HG02798 (cell line): Measurements from ENCODE around the gene IBSP.
A peak's percentile ranks its signal among the peaks of the same experiment; 100 is the strongest.

ENCODE experiments used
- ATAC-seq: cut with Tn5 transposase; IDR thresholded peaks from one replicate; pipeline ENCODE4 v1.9.1; 2021; ENCODE audit warnings: mild to moderate bottlenecking; ENCODE audit not compliant: unreplicated experiment, poor library complexity

The IBSP gene

DNA sequence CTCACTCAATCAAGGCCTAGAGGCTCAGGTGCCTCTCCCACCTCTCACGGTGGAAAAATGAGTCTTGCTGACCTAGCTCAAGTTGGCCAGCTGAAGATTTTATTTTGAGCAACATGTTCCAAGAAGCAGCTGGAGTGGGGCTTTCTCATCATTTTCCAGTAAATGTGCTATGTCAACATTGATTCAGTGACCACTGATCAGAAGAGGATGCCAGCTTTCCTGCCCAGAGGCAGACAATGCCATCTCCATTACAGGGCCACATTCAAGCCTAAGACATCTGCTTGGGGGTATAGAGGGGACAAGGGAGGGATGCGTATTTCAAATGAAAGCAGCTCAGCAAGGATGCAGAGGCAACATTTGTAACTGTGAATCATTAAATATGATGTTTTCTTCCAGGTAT lies 36.4 kb downstream of the IBSP start:
- ATAC-seq, result no peak

DNA sequence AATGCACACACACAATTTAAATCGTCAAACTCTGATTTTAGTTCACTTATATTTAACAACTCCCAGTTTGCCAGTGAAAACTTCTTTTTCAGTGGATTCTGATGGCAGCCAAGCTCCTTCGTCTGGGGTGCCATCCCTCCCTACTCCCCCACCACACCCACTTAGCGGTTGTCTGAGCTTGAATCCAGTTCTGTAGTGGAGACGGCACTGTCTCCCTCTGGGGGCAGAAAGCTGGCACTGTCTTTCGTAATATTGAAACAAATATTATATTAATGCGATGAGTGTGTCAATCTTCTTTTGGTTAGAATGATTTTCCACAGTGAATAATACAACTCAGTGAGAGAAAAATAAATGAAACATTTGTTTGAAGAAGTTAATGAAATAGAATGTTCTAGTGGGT lies 38.9 kb downstream of the IBSP start:
- ATAC-seq, result no peak

DNA sequence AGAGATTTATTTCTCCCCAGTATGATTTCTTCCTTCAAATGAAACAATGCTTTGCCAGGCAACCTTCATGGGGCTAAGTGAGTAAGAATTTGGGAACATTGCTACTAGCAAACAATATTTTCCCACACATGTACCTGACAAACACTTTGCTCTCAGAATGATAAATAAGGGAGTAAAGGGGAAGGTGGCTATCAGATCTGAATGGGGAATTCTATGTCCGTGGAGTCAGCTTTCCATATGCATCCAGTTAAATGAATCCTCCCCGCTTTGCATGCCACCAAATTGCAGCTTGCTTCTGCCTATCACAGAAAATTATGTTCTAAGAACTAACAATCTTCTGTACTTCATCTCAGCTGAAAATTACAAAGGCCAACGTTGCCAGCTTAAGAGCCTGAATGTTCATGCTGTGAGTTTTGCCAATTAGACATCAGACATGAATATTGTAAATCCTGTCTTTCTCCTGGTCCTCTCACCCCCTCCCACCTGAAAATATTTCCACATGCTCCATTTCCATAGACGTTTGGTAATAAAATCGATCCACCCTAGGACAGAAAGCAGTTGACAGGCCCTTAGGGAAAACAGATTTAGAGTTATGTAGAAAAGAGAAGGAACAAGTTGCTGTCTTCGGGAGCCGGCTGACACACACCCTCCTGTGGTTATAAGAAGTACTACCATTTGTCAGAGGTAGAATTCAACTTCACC lies 39.7 kb downstream of the IBSP start:
- peak; percentile 74 for ATAC-seq

DNA sequence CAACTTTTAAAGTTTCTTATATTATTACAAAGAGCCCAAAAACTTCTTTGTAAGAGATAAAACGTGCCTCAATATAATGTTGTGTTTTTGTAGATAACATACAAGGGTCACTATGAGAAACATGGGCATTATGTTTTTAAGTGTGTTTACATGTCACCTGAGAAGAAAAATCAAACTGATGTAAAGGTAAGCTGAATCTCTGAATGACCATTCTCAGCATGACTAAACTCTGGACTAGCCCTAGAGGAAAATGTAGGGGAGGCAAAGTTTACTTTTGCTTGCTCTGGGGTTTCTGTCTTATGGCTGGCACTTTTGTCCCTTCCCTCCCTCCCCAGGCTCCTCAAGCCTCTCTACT lies 40.2 kb downstream of the IBSP start:
- peak; percentile 4 for ATAC-seq

DNA sequence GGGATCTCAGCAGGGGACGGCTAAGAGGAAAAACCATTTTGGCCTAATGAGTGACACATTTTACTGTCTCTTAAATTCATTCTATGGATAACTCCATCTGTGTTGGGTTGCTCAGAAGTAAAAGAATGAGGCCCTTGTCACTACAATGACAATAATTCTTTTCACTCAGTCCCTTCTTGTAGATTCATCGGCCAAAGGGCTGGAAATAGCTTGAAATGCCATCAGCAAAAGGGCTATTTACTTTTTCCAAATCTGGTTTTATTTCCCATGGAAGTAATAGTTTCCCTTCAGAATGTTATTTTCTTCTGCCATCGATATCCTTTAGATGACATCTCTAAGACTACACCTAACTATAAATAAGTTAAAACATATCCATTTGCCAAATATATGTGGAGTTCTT lies 40.8 kb downstream of the IBSP start:
- ATAC-seq, result no peak

DNA sequence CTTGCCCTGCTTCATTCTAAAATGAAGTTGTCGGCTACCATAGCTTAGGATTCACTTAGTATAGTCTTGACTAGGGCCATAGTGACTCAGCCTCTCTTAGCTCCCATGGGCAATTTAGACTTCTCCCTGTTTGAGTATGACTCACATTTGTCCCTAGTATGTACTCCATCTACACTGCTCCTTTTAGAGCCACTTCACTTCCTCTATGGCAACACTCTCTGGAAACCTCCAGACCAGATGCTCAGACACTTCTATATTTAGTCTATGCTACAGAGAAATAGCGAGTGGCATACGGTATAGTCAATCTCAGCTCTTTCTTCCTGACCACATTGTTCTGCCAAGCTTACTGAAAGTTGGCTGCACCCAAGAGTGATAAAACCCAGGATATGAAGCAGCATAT lies 44.6 kb downstream of the IBSP start:
- no peak for ATAC-seq

DNA sequence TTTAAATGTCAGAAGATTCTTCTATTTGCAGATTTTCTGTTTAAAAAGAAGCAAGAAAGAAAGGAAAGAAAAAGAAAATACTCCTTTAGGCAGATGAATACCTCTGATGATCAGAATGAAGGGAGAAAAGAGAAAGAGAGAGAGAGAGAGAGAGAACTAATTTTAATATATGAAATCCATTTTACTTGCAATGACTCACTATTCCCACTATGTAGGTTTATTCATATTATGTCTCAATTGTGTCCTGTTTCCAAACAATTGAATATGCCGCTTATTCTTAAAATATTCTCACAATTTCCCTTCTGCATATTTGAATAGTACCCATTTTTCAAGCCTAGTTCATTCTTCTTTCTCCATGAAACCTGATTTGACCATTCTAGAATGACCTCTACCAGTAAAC lies 45.1 kb downstream of the IBSP start:
- no peak for ATAC-seq

DNA sequence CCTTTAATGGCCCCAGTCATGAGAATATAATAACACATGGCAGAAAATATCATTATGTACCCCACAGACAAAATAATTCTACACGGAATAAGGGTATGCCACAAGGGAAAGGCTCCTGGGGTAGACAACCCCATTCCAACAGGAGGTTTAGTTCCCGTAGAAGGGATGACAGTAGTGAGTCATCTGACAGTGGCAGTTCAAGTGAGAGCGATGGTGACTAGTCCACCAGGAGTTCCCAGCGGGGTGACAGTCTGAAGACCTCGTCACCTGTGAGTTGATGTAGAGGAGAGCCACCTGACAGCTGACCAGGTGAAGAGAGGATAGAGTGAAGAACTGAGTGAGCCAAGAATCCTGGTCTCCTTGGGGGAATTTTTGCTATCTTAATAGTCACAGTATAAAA lies 46.9 kb downstream of the IBSP start:
- no peak for ATAC-seq

DNA sequence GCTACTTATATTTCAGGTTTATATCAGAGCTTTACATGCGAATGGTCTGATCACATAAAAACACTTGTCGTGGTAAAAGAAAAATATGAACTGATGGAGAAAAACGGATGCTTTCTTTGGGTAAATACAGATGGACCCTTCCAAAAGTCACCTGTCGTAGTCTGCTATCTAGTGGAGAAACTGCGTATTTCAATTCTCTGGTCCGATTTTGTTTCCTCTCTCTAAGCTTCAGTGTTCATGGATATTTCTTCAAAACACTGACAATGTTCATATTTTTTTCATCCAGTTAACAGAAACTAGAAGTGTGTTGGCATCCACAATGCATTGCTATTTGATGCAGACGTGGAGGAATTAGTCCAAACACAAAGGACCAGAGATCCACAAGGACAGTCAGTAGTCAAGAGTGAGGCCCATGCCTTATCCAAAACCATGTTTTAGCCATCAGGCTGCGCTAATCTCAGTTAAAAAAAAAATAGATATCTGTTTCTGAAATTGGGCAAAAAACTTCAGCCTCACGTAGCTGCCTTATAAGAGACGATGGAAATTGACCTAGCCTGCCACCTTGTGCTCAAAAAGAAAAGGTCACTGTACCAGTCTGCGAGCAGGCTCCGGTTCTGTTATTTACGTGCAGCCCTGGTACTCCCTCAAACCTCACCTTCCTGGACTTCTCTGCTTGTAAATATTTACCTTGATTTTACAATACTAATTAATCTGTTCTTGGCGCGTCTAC lies 49.4 kb downstream of the IBSP start:
- peak; percentile 91 for ATAC-seq

DNA sequence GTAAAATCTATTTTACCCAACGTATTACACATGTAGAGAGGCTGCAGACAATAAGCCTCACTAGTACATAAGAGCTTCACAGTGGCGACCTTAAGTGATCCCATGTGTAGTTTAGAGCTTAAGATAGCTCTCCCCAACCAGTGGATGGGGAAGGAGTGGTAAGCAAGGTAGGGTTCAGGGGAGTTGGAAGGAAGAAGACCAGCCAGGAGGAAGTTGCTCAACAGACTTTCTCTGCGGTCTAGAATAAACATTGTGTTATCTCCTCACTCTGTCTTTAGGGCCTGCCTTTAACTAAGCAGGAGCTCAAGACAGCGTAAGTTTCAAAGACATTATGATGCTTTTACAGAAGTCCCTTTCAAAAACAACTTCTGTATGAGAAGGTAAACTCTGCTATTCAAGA lies 50.3 kb downstream of the IBSP start:
- ATAC-seq, result no peak

DNA sequence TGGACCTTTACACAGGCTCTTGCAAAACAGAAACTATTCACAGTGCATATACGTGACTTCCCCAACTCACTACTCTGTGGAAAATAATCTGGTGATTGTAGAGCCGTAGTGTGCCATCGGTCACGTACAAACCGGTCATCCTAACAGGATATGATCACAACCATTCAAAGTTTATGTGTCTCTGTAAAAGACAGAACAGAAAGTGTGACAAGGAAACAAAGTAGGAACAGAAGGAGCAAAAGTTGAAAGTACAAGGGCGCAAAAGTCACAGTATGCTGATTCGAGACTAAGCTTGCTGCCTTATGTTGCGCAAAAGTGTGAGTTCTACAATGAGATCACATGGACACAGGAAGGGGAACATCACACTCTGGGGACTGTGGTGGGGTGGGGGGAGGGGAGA lies 52.0 kb downstream of the IBSP start:
- no peak for ATAC-seq

DNA sequence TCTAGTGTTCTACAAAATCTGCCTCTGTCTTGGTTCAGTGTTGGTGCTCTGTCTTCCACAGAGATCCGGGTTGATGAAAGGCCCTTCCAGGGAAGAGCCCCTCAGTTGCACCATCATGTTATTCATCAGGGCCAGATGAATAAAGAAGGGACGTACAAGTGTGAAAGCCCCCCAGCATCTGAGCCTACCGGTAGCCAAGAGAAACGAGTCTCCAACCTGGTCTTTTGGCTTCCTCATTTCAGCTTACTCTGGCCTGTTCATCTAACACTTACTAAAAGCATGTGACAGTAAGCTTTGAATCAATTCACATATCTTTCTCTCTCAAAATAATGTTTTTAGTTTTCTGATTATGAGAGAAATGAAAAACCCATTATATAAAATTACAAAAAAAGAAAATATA lies 52.6 kb downstream of the IBSP start:
- ATAC-seq, result no peak

DNA sequence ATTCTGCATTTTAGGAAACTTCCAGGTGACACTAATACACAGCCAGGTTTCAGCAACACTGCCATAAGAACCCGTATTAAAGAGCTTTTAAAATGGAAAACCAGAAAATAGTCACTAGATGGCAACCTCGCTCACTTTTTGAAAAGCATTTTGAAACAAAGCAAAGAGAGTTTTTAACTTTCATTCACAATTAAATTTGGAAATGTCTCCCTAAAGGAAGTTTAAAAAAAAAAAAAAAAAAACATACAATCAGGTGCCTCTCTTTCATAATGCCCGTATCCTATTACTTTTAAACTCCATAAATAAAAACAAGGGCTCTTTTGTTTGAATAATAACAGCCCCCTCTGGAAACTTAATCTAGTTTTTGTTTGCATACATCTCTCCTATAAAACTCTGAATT lies 53.8 kb downstream of the IBSP start:
- no peak for ATAC-seq

DNA sequence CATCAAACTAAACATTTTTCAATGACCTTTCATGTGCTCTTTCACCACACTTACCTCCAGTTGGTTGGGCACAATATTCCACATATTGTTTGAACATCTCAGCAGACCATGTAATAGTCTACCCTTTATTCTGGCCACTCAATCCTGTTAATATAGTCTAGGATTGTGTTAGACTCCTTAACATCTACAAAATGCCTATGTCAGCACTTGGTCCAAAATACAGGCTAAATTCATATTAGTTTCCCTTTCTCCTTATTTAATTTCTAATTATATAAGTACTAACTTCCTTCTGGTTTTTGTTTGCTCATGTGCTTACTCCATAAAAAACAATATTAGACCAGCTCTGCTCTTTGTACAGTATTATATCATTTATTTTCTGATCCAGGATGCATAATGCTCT lies 54.5 kb downstream of the IBSP start:
- no peak for ATAC-seq

DNA sequence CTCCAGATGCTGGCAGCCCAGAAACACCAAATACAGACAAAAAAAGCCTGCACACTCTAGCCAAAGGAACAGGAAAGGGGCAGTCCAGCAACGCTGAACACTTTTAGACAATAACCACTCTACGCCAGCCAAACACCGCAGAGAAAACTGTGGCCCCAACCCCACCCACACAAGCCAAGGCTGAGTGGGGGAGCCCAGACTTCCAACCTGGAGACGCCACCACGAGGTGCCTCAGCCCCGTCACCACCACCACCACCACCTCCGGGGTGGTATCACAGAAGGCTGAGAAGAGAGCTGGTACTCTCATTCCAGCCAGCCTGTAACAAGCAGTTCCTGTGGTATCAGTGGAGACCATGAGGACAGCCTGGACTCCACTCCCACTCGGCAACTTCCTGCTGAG lies 56.2 kb downstream of the IBSP start:
- no peak for ATAC-seq

DNA sequence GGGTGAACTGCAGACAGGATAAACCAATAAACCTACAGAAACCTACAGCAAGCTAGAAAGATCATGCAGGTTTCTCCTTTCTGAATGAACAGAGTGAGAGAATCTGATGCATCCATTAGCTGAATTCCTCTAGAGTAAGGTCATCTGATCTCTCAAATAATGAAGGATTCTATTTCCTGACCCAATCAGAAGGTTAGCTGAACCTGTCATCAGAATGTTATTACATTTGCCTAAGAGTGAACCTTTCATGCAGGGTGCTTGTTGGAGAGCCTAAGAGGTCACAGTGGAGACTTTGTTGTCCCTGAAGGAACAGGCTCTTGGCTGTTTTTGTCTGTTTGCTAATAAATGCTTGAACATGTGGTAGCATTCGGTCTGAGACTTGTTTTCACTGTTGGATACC lies 57.5 kb downstream of the IBSP start:
- ATAC-seq, result no peak

DNA sequence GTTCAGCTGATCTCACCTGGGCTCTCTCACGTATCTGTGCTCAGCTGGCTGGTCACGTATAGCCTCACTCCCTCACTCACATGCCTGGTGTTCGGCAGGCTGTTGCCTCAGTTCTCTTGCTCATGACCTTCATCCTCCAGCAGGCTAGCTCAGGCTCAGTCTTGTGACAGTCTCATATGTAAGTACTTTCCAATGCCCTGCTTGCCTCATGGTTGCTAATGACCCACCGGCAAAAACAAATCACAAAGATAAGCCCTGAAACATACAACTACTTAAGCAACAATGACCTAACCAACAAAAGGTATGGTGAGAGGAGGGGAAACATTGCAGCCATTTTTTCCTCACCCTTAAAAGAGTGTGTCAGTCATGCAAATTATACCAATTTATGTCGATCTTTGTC lies 58.4 kb downstream of the IBSP start:
- no peak for ATAC-seq
